C4-2B (cell line): Measurements from ENCODE around the gene PTPRM.

Source experiments
- CTCF ChIP-seq: fragments of 450-650 bp; conservative IDR thresholded peaks from 2 replicates; pipeline ENCODE4 v1.5.1; 2017; ENCODE audit warnings: mild to moderate bottlenecking
- ZFX ChIP-seq: fragments of 450-650 bp; IDR thresholded peaks from 2 replicates; pipeline ENCODE4 v1.6.1; 2017

DNA sequence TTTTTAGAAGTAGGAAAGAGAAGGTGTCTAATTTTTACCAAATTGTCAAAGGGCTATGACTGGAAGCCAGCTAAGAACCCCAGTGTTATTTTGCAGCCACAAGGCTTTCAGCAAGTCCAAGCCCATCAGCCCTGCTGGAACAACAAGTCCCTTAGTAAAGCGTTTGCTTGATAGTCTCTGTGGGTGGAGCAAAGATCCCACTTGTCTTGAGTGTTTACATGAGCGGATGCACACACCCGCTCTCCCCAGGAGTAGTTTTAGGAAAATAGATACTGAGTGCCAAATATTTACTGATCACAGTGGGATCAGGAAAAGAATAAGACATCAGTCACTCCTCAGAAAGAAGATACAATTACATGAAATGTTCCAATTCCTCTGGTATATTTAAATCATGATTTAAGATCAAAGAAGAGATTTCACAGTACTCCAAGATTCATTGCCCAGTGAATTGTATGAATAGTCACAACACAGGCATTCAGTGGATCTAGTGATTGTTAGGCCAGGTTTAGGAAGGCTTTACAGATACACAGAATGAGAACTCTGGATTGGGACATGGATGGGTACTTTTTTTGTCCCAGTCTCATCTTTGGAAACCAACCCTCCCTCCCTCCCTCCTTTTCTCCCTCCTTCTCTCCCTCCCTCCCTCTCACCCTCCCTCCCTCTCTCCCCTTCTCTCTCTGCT is 514.9 kb downstream of the PTPRM start:
- no peak for TF ChIP-seq CTCF
- TF ChIP-seq ZFX, result no peak
